H9 (cell line): ENCODE data around the gene ERFE. TPM values are rescaled to one million over a fixed set of nuclear protein-coding genes. Genes with fewer than 3 reads are reported as not detected.

ENCODE experiments used
- DNase-seq: peaks from one replicate; pipeline ENCODE4 v3.0.0-alpha.2; 2017
- H2AFZ ChIP-seq: one replicate; pipeline ENCODE4 v1.6.1; 2013; ENCODE audit warnings: mild to moderate bottlenecking, low read length, control low read depth, moderate library complexity
- H2AK5ac ChIP-seq: 2 replicates; pipeline ENCODE4 v1.6.1; 2013; ENCODE audit warnings: low read length, control low read depth, mixed read lengths; ENCODE audit not compliant: insufficient read length
- H2BK120ac ChIP-seq: one replicate; pipeline ENCODE4 v1.6.1; 2013; ENCODE audit warnings: low read depth, mild to moderate bottlenecking, low read length, control low read depth, inconsistent platforms; ENCODE audit not compliant: poor library complexity, severe bottlenecking
- H2BK12ac ChIP-seq: 2 replicates; pipeline ENCODE4 v1.6.1; 2013; ENCODE audit warnings: low read length, control low read depth, mixed read lengths, low read depth; ENCODE audit not compliant: insufficient read length
- H2BK15ac ChIP-seq: 2 replicates; pipeline ENCODE4 v1.6.1; 2013; ENCODE audit warnings: low read depth, low read length, control low read depth
- H2BK20ac ChIP-seq: one replicate; pipeline ENCODE4 v1.6.1; 2013; ENCODE audit warnings: low read depth, mild to moderate bottlenecking, low read length, control low read depth, inconsistent platforms; ENCODE audit not compliant: poor library complexity, severe bottlenecking
- H2BK5ac ChIP-seq: 2 replicates; pipeline ENCODE4 v1.6.1; 2013; ENCODE audit warnings: low read length, control low read depth, mixed read lengths; ENCODE audit not compliant: insufficient read length
- H3K14ac ChIP-seq: 2 replicates; pipeline ENCODE4 v1.6.1; 2013; ENCODE audit warnings: low read length, control low read depth; ENCODE audit not compliant: insufficient read depth
- H3K18ac ChIP-seq: 2 replicates; pipeline ENCODE4 v1.6.1; 2013; ENCODE audit warnings: low read depth, mild to moderate bottlenecking, mixed read lengths, low read length, control low read depth; ENCODE audit not compliant: insufficient read length
- H3K23ac ChIP-seq: 2 replicates; pipeline ENCODE4 v1.6.1; 2013; ENCODE audit warnings: low read length, control low read depth, mixed read lengths, low read depth; ENCODE audit not compliant: insufficient read length
- H3K23me2 ChIP-seq: 2 replicates; pipeline ENCODE4 v1.6.1; 2013; ENCODE audit warnings: low read depth, mild to moderate bottlenecking, mixed read lengths, low read length, control low read depth; ENCODE audit not compliant: insufficient read length, poor library complexity, severe bottlenecking
- H3K27ac ChIP-seq: 2 replicates; pipeline ENCODE4 v1.5.1; 2013; ENCODE audit warnings: low read length, control low read depth, mixed read lengths, low read depth; ENCODE audit not compliant: insufficient read length
- H3K27me3 ChIP-seq: 2 replicates; pipeline ENCODE4 v1.6.1; 2013; ENCODE audit warnings: low read length, control low read depth, inconsistent platforms; ENCODE audit not compliant: insufficient read depth
- H3K4ac ChIP-seq: 2 replicates; pipeline ENCODE4 v1.6.1; 2013; ENCODE audit warnings: low read depth, mild to moderate bottlenecking, control low read depth, inconsistent platforms, low read length, moderate library complexity
- H3K4me1 ChIP-seq: 2 replicates; pipeline ENCODE4 v1.6.1; 2013; ENCODE audit warnings: low read length, control low read depth, inconsistent platforms; ENCODE audit not compliant: insufficient read depth
- H3K4me2 ChIP-seq: 2 replicates; pipeline ENCODE4 v1.6.1; 2013; ENCODE audit warnings: low read length, control low read depth, mixed read lengths; ENCODE audit not compliant: insufficient read length, insufficient read depth
- H3K56ac ChIP-seq: 2 replicates; pipeline ENCODE4 v1.6.1; 2013; ENCODE audit warnings: low read depth, mild to moderate bottlenecking, mixed read lengths, low read length, control low read depth; ENCODE audit not compliant: insufficient read length
- H3K79me1 ChIP-seq: 2 replicates; pipeline ENCODE4 v1.6.1; 2013; ENCODE audit warnings: low read depth, mild to moderate bottlenecking, moderate library complexity, low read length, control low read depth, inconsistent platforms; ENCODE audit not compliant: insufficient read depth, poor library complexity, severe bottlenecking
- H3K79me2 ChIP-seq: 2 replicates; pipeline ENCODE4 v1.6.1; 2013; ENCODE audit warnings: low read length, control low read depth, inconsistent platforms; ENCODE audit not compliant: insufficient read depth
- H3K9ac ChIP-seq: 2 replicates; pipeline ENCODE4 v1.6.1; 2013; ENCODE audit warnings: low read length, control low read depth, mixed read lengths; ENCODE audit not compliant: insufficient read length; ENCODE audit errors: extremely low read depth
- H3K9me3 ChIP-seq: one replicate; pipeline ENCODE4 v1.6.1; 2013; ENCODE audit warnings: low read depth, low read length, inconsistent platforms; ENCODE audit not compliant: control insufficient read depth
- H3T11ph ChIP-seq: one replicate; pipeline ENCODE4 v1.6.1; 2013; ENCODE audit warnings: mild to moderate bottlenecking, low read length, control low read depth, inconsistent platforms
- H4K20me1 ChIP-seq: one replicate; pipeline ENCODE4 v1.6.1; 2013; ENCODE audit not compliant: control insufficient read depth, insufficient read length, insufficient read depth
- H4K5ac ChIP-seq: 2 replicates; pipeline ENCODE4 v1.6.1; 2013; ENCODE audit warnings: low read depth, mild to moderate bottlenecking, mixed read lengths, low read length, control low read depth; ENCODE audit not compliant: insufficient read length
- H4K8ac ChIP-seq: replicated peaks from 2 replicates; pipeline ENCODE4 v1.6.1; 2013; ENCODE audit warnings: low read length, control low read depth, mixed read lengths, low read depth; ENCODE audit not compliant: insufficient read length
- H4K91ac ChIP-seq: 2 replicates; pipeline ENCODE4 v1.6.1; 2013; ENCODE audit warnings: low read depth, mild to moderate bottlenecking, moderate library complexity, mixed read lengths, low read length, control low read depth; ENCODE audit not compliant: insufficient read length
- H3K27ac Mint-ChIP-seq, 3 experiments: 2 replicates in 2 of 3; 3 replicates in 1 of 3; pipeline ENCODE4 v1.8.0; 2020 to 2021; ENCODE audit warnings: mixed read lengths in 3 of 3, mild to moderate bottlenecking in 1 of 3, moderate library complexity in 1 of 3
- H3K27me3 Mint-ChIP-seq: 2 replicates; pipeline ENCODE4 v1.8.0; 2021; ENCODE audit warnings: low read depth, mild to moderate bottlenecking, moderate library complexity, mixed read lengths
- H3K36me3 Mint-ChIP-seq, 3 experiments: 2 replicates in 2 of 3; 3 replicates in 1 of 3; pipeline ENCODE4 v1.8.0; 2020 to 2021; ENCODE audit warnings: low read depth in 3 of 3, mixed read lengths in 3 of 3; ENCODE audit not compliant: insufficient read depth in 1 of 3
- H3K4me1 Mint-ChIP-seq, 2 experiments: 2 replicates each; pipeline ENCODE4 v1.8.0; 2020; ENCODE audit warnings: mixed read lengths in 2 of 2
- H3K4me3 Mint-ChIP-seq, 2 experiments: 2 replicates in 1 of 2; 3 replicates in 1 of 2; pipeline ENCODE4 v1.8.0; 2020 to 2021; ENCODE audit warnings: mild to moderate bottlenecking in 2 of 2, mixed read lengths in 2 of 2, moderate library complexity in 1 of 2
- H3K9me3 Mint-ChIP-seq, 2 experiments: 2 replicates in 1 of 2; 3 replicates in 1 of 2; pipeline ENCODE4 v1.8.0; 2020; ENCODE audit warnings: mild to moderate bottlenecking in 2 of 2, mixed read lengths in 2 of 2, moderate library complexity in 1 of 2
- WGBS: extraction: QIAGEN DNeasy Blood & Tissue Kit; methylation state at CpG from one replicate; pipeline ENCODE4 v1.1.7; 2013; ENCODE audit warnings: missing lambda C conversion rate, low lambda C conversion rate, mixed read lengths; ENCODE audit not compliant: insufficient read length; ENCODE audit errors: extremely low coverage; 5-methylcytosine and 5-hydroxymethylcytosine counted together
- total RNA-seq: library from RNA; stranded (reverse); gene quantifications from 2 replicates; pipeline ENCODE4 v1.2.1, GENCODE V29; 2021
- TF ChIP-seq, protein P1 (sequence below): fragments of 200-600 bp; sonication (generic); conservative IDR thresholded peaks from 3 replicates; pipeline ENCODE4 v1.8.0; 2021; ENCODE audit warnings: antibody characterized with exemption, mild to moderate bottlenecking

Gene ERFE
- total RNA-seq, 1 experiment from 2014 or later = 2.1 TPM

DNA sequence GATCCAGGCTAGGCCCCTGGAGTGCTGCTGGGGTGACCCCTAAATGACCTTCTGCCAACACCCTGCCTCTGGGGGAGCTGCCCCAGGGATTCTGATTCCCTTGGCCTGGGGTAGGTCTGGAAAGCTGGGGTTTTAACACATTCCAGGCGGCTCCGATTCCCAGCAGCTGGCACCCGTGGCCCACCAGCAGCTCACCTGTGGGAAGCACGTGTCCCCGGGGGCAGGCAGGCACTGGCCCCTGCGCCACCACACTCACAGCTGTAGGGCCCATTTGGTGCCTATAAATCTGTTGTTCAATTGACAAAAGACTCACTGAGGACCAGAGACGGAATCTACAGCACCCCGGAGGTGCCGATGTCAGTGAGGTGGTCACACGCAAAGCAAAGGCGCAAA, 24.4 kb upstream of the ERFE start:
- Histone ChIP-seq H3K18ac (no peak overlapping the region), H2BK120ac (no peak overlapping the region), H2AFZ (no peak overlapping the region), H2BK5ac (no peak overlapping the region), H3K9ac (no peak overlapping the region), H3K23ac (no peak overlapping the region), H3K56ac (no peak overlapping the region), H4K20me1 (no peaks in the 10 kb centered on the region), H3K27ac (no peak overlapping the region), H3K4me1 (no peaks in the 10 kb centered on the region), H2BK20ac (no peak overlapping the region), H4K91ac (no peak overlapping the region), H4K8ac (no peak overlapping the region), H2AK5ac (no peak overlapping the region), H2BK12ac (no peak overlapping the region), H2BK15ac (no peak overlapping the region), H3K79me2 (no peaks in the 10 kb centered on the region), H3K9me3 (no peaks in the 10 kb centered on the region), H3K79me1 (no peaks in the 10 kb centered on the region), H3K23me2 (no peaks in the 10 kb centered on the region), H3K4ac (no peak overlapping the region), H3T11ph (no peak overlapping the region), H3K14ac (no peak overlapping the region), H3K4me2 (no peak overlapping the region), H3K27me3 (no peaks in the 10 kb centered on the region), H4K5ac (no peak overlapping the region)
- Mint-ChIP-seq H3K4me3 (no peak overlapping the region), H3K36me3 (no peaks in the 10 kb centered on the region), H3K4me1 (no peaks in the 10 kb centered on the region), H3K27ac (peak overlapping the region in 1 of 3 experiments; percentile 44; a peak in 1 of 7 replicates), H3K27me3 (no peaks in the 10 kb centered on the region; the same call in 1 of the 2 replicates), H3K9me3 (no peaks in the 10 kb centered on the region)
- no CpG with 5 or more reads among the region's 11 CpGs for WGBS
- TF ChIP-seq, protein P1, sequence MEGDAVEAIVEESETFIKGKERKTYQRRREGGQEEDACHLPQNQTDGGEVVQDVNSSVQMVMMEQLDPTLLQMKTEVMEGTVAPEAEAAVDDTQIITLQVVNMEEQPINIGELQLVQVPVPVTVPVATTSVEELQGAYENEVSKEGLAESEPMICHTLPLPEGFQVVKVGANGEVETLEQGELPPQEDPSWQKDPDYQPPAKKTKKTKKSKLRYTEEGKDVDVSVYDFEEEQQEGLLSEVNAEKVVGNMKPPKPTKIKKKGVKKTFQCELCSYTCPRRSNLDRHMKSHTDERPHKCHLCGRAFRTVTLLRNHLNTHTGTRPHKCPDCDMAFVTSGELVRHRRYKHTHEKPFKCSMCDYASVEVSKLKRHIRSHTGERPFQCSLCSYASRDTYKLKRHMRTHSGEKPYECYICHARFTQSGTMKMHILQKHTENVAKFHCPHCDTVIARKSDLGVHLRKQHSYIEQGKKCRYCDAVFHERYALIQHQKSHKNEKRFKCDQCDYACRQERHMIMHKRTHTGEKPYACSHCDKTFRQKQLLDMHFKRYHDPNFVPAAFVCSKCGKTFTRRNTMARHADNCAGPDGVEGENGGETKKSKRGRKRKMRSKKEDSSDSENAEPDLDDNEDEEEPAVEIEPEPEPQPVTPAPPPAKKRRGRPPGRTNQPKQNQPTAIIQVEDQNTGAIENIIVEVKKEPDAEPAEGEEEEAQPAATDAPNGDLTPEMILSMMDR = no peak
- DNase-seq = no peak
